Naive B cell (primary cell): ENCODE results near the gene OR2T3. TPM values are rescaled to one million over a fixed set of nuclear protein-coding genes. Genes with fewer than 3 reads are reported as not detected.
A peak's percentile ranks its signal among the peaks of the same experiment; 100 is the strongest.
"Not testable (repeated sequence)": the region's sequence is repeated elsewhere in the genome, so short reads cannot be mapped to it uniquely, and the experiment has no call there.

Experiments
- ATAC-seq, 2 donors: fragments of 150-1000 bp; cut with Tn5 transposase; 2 replicates each; pipeline ENCODE4 v1.10.0; 2021; ENCODE audit warnings: low read depth in 2 of 2, mild to moderate bottlenecking in 2 of 2, moderate library complexity in 2 of 2
- DNase-seq: peaks from one replicate; pipeline ENCODE4 v3.0.0; 2022
- H3K27ac Mint-ChIP-seq, 6 donors: one replicate each; pipeline ENCODE4 v1.8.0; 2020 to 2022; ENCODE audit warnings: mild to moderate bottlenecking in 6 of 6, mixed read lengths in 6 of 6, moderate library complexity in 5 of 6, inconsistent platforms in 2 of 6
- H3K27me3 Mint-ChIP-seq, 3 donors: one replicate each; pipeline ENCODE4 v1.8.0; 2021 to 2022; ENCODE audit warnings: mixed read lengths in 3 of 3, mild to moderate bottlenecking in 1 of 3
- H3K36me3 Mint-ChIP-seq, 2 donors: one replicate each; pipeline ENCODE4 v1.8.0; 2020 to 2022; ENCODE audit warnings: mixed read lengths in 2 of 2, inconsistent platforms in 1 of 2, mild to moderate bottlenecking in 1 of 2
- H3K4me1 Mint-ChIP-seq, 3 donors: one replicate each; pipeline ENCODE4 v1.8.0; 2020 to 2022; ENCODE audit warnings: mixed read lengths in 3 of 3, inconsistent platforms in 1 of 3, mild to moderate bottlenecking in 1 of 3, moderate library complexity in 1 of 3
- H3K4me3 Mint-ChIP-seq, 8 donors: one replicate each; pipeline ENCODE4 v1.8.0; 2020 to 2022; ENCODE audit warnings: mild to moderate bottlenecking in 8 of 8, mixed read lengths in 8 of 8, moderate library complexity in 8 of 8, inconsistent platforms in 2 of 8
- H3K9me3 Mint-ChIP-seq, 7 donors: one replicate each; pipeline ENCODE4 v1.8.0; 2020 to 2022; ENCODE audit warnings: mixed read lengths in 7 of 7, mild to moderate bottlenecking in 5 of 7, inconsistent platforms in 2 of 7, moderate library complexity in 1 of 7
- polyA plus RNA-seq, 6 donors: library from polyadenylated mRNA; unstranded; fragments of 300-500 nt; fragmentation: Illumina TruSeq; gene quantifications; one replicate each; pipeline ENCODE4 v1.2.3, GENCODE V29; 2021; ENCODE audit warnings: low read depth in 6 of 6

The OR2T3 gene
- polyA plus RNA-seq, 6 donors from 2014 or later: 0.32 to 0.59 TPM; not detected in 4

GRCh38 chr1:248500305-248501035 lies 27.3 kb downstream of the OR2T3 start:
- not testable (repeated sequence) for DNase-seq, H3K36me3 Mint-ChIP-seq, H3K9me3 Mint-ChIP-seq

GRCh38 chr1:248507773-248508172 lies 34.6 kb downstream of the OR2T3 start, which contains the start of gene OR2G6:
Gene OR2G6, plus strand, starts transcription at chr1:248508073. Its CDS starts 13,574 bp downstream, at chr1:248521647.
- H3K4me1 Mint-ChIP-seq: not testable (repeated sequence)

More at GRCh38 chr1:248500305-248501035, 27.3 kb downstream of the OR2T3 start:
- not testable (repeated sequence) for ATAC-seq, H3K27ac Mint-ChIP-seq, H3K4me1 Mint-ChIP-seq, H3K27me3 Mint-ChIP-seq, H3K4me3 Mint-ChIP-seq

GRCh38 chr1:248510217-248510616 lies 37.1 kb downstream of the OR2T3 start:
- not testable (repeated sequence) for ATAC-seq, H3K27me3 Mint-ChIP-seq, H3K4me1 Mint-ChIP-seq, H3K9me3 Mint-ChIP-seq, H3K27ac Mint-ChIP-seq, H3K36me3 Mint-ChIP-seq, H3K4me3 Mint-ChIP-seq, DNase-seq

More at GRCh38 chr1:248507773-248508172, 34.6 kb downstream of the OR2T3 start, which contains the start of gene OR2G6:
- not testable (repeated sequence) for DNase-seq, ATAC-seq, H3K27me3 Mint-ChIP-seq, H3K4me3 Mint-ChIP-seq, H3K27ac Mint-ChIP-seq, H3K9me3 Mint-ChIP-seq, H3K36me3 Mint-ChIP-seq

- Mint-ChIP-seq H3K27ac (peak overlapping the region in 1 of 6 donors; percentile 65), H3K36me3 (no peaks in the 10 kb centered on the region), H3K27me3 (no peaks in the 10 kb centered on the region), H3K9me3 (peaks cover 2 to 14% (median 10%) of the 10 kb centered on the region in 7 donors), H3K4me3 (no peak overlapping the region), H3K4me1 (no peaks in the 10 kb centered on the region)
- ATAC-seq (no peak), DNase-seq (no peak)
These were observed 48.7 kb downstream of the OR2T3 start for GRCh38 chr1:248521856-248522255.

Other genes with a start within 250 kb of the OR2T3 start
- gene OR2M4, start 241.9 kb upstream of the OR2T3 start, polyA plus RNA-seq: not detected
- gene OR2T33, start 195.4 kb upstream of the OR2T3 start, polyA plus RNA-seq: 1 to 10 TPM in 1 of 6 donors, not detected in 5; 1.6 TPM
- gene OR2T12, start 169.9 kb upstream of the OR2T3 start, polyA plus RNA-seq: not detected
- gene OR2M7, start 148.8 kb upstream of the OR2T3 start, polyA plus RNA-seq: not detected
- not detected for gene OR14C36, start 124.6 kb upstream of the OR2T3 start, polyA plus RNA-seq
- gene OR2T4, start 111.7 kb upstream of the OR2T3 start, polyA plus RNA-seq: not detected
- not detected for gene OR2T6, start 97.6 kb upstream of the OR2T3 start, polyA plus RNA-seq
- not detected for gene OR2T1, start 70.3 kb upstream of the OR2T3 start, polyA plus RNA-seq
- under 1 TPM in 3 of 6 donors, not detected in 3; 0.19 to 0.71 (median 0.53) TPM for gene OR2T2, start 27.7 kb upstream of the OR2T3 start, polyA plus RNA-seq
- not detected for gene OR2T5, start 15.2 kb downstream of the OR2T3 start, polyA plus RNA-seq
- under 1 TPM in 4 of 6 donors, not detected in 2; 0.19 to 0.80 (median 0.49) TPM for gene OR2G6, start 34.7 kb downstream of the OR2T3 start, polyA plus RNA-seq
- under 1 TPM in 3 of 6 donors, not detected in 3; 0.26 to 0.38 (median 0.33) TPM for gene OR2T29, start 89.4 kb downstream of the OR2T3 start, polyA plus RNA-seq
- under 1 TPM in 1 of 6 donors, not detected in 5; 0.49 TPM for gene OR2T34, start 101.4 kb downstream of the OR2T3 start, polyA plus RNA-seq
- gene OR2T10, start 124.3 kb downstream of the OR2T3 start, polyA plus RNA-seq: under 1 TPM in 3 of 6 donors, not detected in 3; 0.08 to 0.96 (median 0.36) TPM
- under 1 TPM in 1 of 6 donors, not detected in 5; 0.18 TPM for gene OR2T11, start 161.7 kb downstream of the OR2T3 start, polyA plus RNA-seq
- gene OR2T35, start 171.9 kb downstream of the OR2T3 start, polyA plus RNA-seq: under 1 TPM in 2 of 6 donors, not detected in 4; 0.13 to 0.16 TPM
- not detected for gene OR2T27, start 182.2 kb downstream of the OR2T3 start, polyA plus RNA-seq
- gene OR14I1, start 229.4 kb downstream of the OR2T3 start, polyA plus RNA-seq: not detected